OCI-LY1 (cell line): ENCODE measurements around the gene ZNF300.

Source experiments
- CTCF ChIP-seq: fragments of 200-600 bp; sonication (generic), shearing (Covaris generic); IDR thresholded peaks from 2 replicates; pipeline ENCODE4 v1.5.1; 2017; ENCODE audit warnings: mild to moderate bottlenecking, antibody characterized with exemption, low read length, moderate library complexity, mixed read lengths
- EZH2 ChIP-seq: fragments of 200-600 bp; sonication (generic), shearing (Covaris generic); IDR thresholded peaks from 2 replicates; pipeline ENCODE4 v1.8.0; 2017; ENCODE audit warnings: borderline replicate concordance, mixed run types, mild to moderate bottlenecking, antibody characterized with exemption, low read length, moderate library complexity, mixed read lengths

DNA sequence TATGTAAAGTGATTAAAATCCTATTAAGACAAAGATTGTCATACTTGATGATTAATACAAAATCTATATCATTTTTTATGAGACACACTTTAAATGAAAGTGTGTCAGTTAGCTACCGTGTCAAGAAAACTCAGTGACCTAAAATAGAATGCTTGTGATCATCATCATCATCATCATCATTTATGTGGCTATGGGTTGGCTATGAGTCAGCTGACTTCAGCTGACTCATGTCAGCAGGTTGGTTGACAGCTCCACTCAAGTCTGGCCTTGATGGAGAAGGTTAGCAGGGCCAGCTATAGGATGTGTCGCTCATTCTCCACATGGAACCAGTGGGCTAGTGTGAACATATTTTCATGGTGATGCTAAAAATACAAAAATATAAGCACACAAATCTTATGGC, 43.8 kb upstream of the ZNF300 start:
- no peak for TF ChIP-seq CTCF
- TF ChIP-seq EZH2: no peak
